Adrenal gland (tissue), 5 donors: ENCODE measurements around the gene PTPRN2.

ENCODE experiments used
- CTCF ChIP-seq, 6 experiments: fragments of 450-650 bp in 4 of 6; fragments of 200-600 bp in 2 of 6; sonication (generic) in 1 of 6; IDR thresholded peaks; 1 replicate in 5 of 6; 2 replicates in 1 of 6; pipeline versions ENCODE4 v1.5.1 to v1.8.0; 2016 to 2021; ENCODE audit warnings: antibody characterized with exemption in 6 of 6, mild to moderate bottlenecking in 2 of 6, moderate library complexity in 1 of 6
- POLR2A ChIP-seq, 2 donors: fragments of 450-650 bp; IDR thresholded peaks; one replicate each; pipeline ENCODE4 v1.6.1; 2017; ENCODE audit warnings: antibody characterized with exemption in 2 of 2, mild to moderate bottlenecking in 2 of 2, moderate library complexity in 1 of 2
- donor health status: DM: no; HTN: no; CAD: no.

- no peak for TF ChIP-seq POLR2A (IDR thresholded peaks at IDR 0.05)
- TF ChIP-seq CTCF (IDR thresholded peaks at IDR 0.05): no peak
These were observed 329.1 kb downstream of the PTPRN2 start for GRCh38 chr7:158258411-158259130.
